ENCODE measurements around the gene TRPM1. TPM values are rescaled to one million over a fixed set of nuclear protein-coding genes. Genes with fewer than 3 reads are reported as not detected.

Gene TRPM1
- total RNA-seq, 2 experiments from 2014 or later: not detected

DNA sequence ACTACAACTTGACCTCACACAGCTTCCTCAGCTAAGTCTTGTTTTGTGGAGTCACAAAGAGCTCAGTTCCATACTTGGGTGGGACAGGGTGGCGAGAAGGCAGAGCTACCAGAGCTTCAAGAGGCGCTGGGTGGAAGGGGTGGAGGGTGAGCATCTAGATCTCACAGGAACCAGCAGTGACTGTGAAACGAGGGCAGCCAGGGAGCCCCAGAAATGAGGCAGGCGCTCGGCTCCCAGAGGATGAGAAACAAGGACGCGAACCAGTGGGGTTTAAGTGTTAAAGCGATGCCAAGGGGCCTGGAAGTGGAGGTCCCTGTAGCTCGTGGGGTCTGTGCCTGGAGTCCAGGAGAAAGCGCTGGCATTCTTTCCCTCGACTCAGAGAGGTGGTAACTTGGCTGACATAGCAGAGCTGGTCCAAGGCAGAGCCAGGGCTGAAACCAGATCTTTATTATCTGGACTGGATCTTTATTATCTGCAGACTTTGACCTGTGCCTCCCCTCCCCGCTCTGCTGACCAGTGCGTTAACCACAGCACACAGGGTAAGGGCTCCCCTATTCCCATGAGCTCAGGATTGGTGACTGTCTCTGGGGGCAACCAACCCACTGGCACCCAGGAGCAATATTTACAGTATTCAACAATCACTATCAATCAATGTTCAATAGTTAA is 26.2 kb upstream of the TRPM1 start:
- TF ChIP-seq, protein P1, sequence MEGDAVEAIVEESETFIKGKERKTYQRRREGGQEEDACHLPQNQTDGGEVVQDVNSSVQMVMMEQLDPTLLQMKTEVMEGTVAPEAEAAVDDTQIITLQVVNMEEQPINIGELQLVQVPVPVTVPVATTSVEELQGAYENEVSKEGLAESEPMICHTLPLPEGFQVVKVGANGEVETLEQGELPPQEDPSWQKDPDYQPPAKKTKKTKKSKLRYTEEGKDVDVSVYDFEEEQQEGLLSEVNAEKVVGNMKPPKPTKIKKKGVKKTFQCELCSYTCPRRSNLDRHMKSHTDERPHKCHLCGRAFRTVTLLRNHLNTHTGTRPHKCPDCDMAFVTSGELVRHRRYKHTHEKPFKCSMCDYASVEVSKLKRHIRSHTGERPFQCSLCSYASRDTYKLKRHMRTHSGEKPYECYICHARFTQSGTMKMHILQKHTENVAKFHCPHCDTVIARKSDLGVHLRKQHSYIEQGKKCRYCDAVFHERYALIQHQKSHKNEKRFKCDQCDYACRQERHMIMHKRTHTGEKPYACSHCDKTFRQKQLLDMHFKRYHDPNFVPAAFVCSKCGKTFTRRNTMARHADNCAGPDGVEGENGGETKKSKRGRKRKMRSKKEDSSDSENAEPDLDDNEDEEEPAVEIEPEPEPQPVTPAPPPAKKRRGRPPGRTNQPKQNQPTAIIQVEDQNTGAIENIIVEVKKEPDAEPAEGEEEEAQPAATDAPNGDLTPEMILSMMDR (IDR thresholded peaks at IDR 0.05): no peak
- no peak overlapping the region for H3K4me3 Mint-ChIP-seq
- H3K9me3 Mint-ChIP-seq: no peaks in the 10 kb centered on the region
- ATAC-seq: no peak
- CTCF ChIA-PET: interaction anchor here (0.6 to 4.9 kb wide), 11 partner anchors 10 to 335 kb away, joined by 3 to 54 read pairs (median 7); partner anchors contain the start of genes FAN1 and TRPM1
- DNase-seq: no peak
- no peaks in the 10 kb centered on the region for H3K27me3 Mint-ChIP-seq
- H3K27ac Mint-ChIP-seq: no peak overlapping the region
- intact Hi-C loops (cut with micrococcal nuclease): loop anchor here (10.0 kb wide), 2 partner anchors 83 to 333 kb away; no protein-coding TSS in a partner anchor
- POLR2A ChIA-PET: no interaction called here
- no peaks in the 10 kb centered on the region for H3K4me1 Mint-ChIP-seq (ENCODE audit: low read depth)
- H3K36me3 Mint-ChIP-seq (ENCODE audit: low read depth): no peaks in the 10 kb centered on the region

DNA sequence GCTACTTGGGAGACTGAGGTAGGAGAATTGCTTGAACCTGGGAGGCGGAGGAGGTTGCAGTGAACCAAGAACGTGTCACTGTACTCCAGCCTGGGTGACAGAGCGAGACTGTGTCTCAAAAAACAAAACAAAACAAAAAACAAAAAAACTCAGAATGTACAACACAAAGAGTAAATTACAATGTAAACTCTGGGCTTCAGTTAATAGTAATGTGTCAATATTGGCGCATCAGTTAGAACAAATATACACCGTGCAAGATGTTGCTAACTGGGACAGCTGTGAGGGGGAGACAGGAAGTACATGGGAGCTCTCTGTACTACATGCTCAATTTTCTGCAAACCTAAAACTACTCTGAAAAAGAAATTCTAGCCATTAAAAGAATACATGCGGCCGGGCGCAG is 23.5 kb upstream of the TRPM1 start:
- Mint-ChIP-seq H3K27me3 (no peaks in the 10 kb centered on the region), H3K27ac (no peak overlapping the region), H3K4me3 (no peak overlapping the region), H3K4me1 (ENCODE audit: low read depth) (no peaks in the 10 kb centered on the region), H3K36me3 (ENCODE audit: low read depth) (no peaks in the 10 kb centered on the region), H3K9me3 (peaks cover 7% of the 10 kb centered on the region)
- TF ChIP-seq, protein P1 (IDR thresholded peaks at IDR 0.05): no peak
- ChIA-PET CTCF (no interaction called here), POLR2A (no interaction called here)
- intact Hi-C loops (cut with micrococcal nuclease): loop anchor here (10.0 kb wide), 2 partner anchors 80 to 330 kb away; no protein-coding TSS in a partner anchor
- DNase-seq: no peak
- ATAC-seq: no peak

DNA sequence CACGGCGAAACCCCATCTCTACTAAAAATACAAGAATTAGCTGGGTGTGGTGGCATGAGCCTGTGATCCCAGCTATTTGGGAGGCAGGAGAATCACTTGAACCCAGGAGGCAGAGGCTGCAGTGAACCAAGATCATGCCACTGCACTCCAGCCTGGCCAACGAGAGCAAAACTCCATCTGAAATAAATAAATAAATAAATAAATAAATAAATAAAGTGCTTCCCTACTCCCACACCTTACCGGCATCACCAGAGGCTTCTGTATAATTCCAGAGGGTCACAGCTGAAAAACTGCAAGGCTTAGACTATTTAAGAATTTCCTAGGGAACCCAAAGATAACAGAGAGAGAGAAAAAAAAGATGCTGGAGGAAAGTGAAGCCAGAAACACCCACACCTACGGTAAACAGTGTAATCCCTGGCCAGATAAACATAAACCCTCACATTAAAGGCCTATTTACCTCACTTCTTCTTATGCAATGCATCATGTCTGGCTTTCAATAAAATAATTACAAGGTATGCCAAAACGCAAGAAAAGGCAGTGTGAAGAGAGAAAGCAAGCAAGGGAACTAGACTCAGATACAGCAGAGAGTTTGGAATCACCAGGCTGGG is 15.0 kb upstream of the TRPM1 start:
- ChIA-PET POLR2A (no interaction called here), CTCF (interaction anchor here (8.6 kb wide), 1 partner anchor 12 kb away, joined by 54 read pairs; no protein-coding TSS in a partner anchor)
- H3K4me3 Mint-ChIP-seq: no peak overlapping the region
- peaks cover 11% of the 10 kb centered on the region for H3K9me3 Mint-ChIP-seq
- intact Hi-C loops (cut with micrococcal nuclease): no loop called here
- no peak overlapping the region for H3K27ac Mint-ChIP-seq
- no peaks in the 10 kb centered on the region for H3K36me3 Mint-ChIP-seq (ENCODE audit: low read depth)
- no peaks in the 10 kb centered on the region for H3K4me1 Mint-ChIP-seq (ENCODE audit: low read depth)
- ATAC-seq: no peak
- TF ChIP-seq, protein P1 (IDR thresholded peaks at IDR 0.05): no peak
- H3K27me3 Mint-ChIP-seq: peaks cover 5% of the 10 kb centered on the region
- no peak for DNase-seq

DNA sequence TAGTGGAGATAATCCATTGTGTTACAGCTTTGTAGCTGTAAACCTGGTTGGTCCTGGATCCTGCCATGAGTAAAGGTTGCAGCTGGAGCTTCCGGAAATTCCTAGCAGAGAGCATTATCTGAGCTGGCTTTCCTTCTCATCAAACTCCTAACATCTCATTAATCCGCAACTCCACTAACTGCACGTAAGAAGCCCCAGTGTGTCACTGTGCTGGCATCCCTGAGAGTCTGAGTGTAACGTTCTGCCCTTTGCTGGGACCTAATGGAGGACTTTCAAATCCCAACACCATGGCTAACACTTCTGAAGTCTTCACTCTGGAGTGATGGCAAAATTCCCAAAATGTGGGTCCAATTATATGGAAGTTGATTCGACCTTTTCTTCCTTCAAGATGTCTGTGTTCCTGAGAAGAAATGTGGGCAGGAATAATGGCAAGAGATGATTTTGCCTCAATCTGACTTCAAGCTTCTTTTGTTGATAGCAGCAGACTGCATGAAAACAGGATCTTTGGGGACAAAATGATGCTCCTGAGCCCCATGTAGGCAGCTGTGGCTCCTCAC is 9.6 kb upstream of the TRPM1 start:
- Mint-ChIP-seq H3K4me1 (ENCODE audit: low read depth) (no peaks in the 10 kb centered on the region), H3K36me3 (ENCODE audit: low read depth) (no peaks in the 10 kb centered on the region), H3K27ac (no peak overlapping the region), H3K27me3 (peaks cover 7% of the 10 kb centered on the region), H3K4me3 (no peak overlapping the region), H3K9me3 (peaks cover 9% of the 10 kb centered on the region)
- DNase-seq (no peak), ATAC-seq (no peak)
- TF ChIP-seq, protein P1 (IDR thresholded peaks at IDR 0.05): no peak
- ChIA-PET POLR2A (no interaction called here), CTCF (interaction anchor here (0.6 to 8.6 kb wide), 2 partner anchors 17 to 21 kb away, joined by 4 to 54 read pairs; no protein-coding TSS in a partner anchor)
- intact Hi-C loops (cut with micrococcal nuclease): no loop called here

DNA sequence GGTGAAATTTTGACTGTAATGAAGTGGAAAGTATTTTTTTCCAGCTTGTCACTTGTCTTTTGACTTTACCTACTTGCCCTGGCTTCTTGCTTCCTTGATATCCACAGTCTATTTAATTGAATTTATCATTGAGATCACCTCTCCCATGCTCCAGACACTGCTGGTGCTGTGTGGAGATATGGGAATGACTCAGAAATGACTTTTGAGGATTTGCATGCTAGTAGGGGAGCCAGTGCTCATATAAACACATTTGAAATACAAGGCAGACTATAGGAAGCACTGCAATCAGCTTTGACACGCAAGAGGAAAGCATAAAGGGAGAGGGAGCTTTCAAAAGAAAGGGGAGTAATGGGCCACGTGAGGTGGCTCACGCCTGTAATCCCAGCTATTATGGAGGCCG is 7.3 kb upstream of the TRPM1 start:
- TF ChIP-seq, protein P1 (IDR thresholded peaks at IDR 0.05): no peak
- Mint-ChIP-seq H3K9me3 (no peaks in the 10 kb centered on the region), H3K27ac (no peak overlapping the region), H3K36me3 (ENCODE audit: low read depth) (no peaks in the 10 kb centered on the region), H3K4me1 (ENCODE audit: low read depth) (no peaks in the 10 kb centered on the region), H3K27me3 (peaks cover 2% of the 10 kb centered on the region), H3K4me3 (no peak overlapping the region)
- ChIA-PET CTCF (interaction anchor here (2.4 kb wide), 1 partner anchor 20 kb away, joined by 13 read pairs; no protein-coding TSS in a partner anchor), POLR2A (no interaction called here)
- DNase-seq: no peak
- intact Hi-C loops (cut with micrococcal nuclease): no loop called here
- ATAC-seq: no peak

Data from activated CD8-positive, alpha-beta T cell treated with anti-CD3 and anti-CD28 coated beads for 36 hours (primary cell).